Measurements from ENCODE around the gene ART1. TPM values are rescaled to one million over a fixed set of nuclear protein-coding genes. Genes with fewer than 3 reads are reported as not detected.

ART1 gene
- total RNA-seq, 4 donors from 2014 or later: not detected

- TF ChIP-seq POLR2A (IDR thresholded peaks at IDR 0.05) (no peak), CTCF (IDR thresholded peaks at IDR 0.05) (no peak)
- Histone ChIP-seq H3K4me1 (no peaks in the 10 kb centered on the region), H3K27ac (no peak overlapping the region), H3K4me3 (no peak overlapping the region), H3K36me3 (no peaks in the 10 kb centered on the region), H3K9me3 (no peaks in the 10 kb centered on the region), H3K27me3 (no peaks in the 10 kb centered on the region)
- peak in 1 of 3 donors; percentile 15 for DNase-seq
Observed at GRCh38 chr11:3615998-3616397, 28.9 kb upstream of the ART1 start.

GRCh38 chr11:3616721-3617460 is 28.0 kb upstream of the ART1 start:
- no peaks in the 10 kb centered on the region for H3K36me3 ChIP-seq
- TF ChIP-seq CTCF (IDR thresholded peaks at IDR 0.05) (no peak), POLR2A (IDR thresholded peaks at IDR 0.05) (no peak)
- no peaks in the 10 kb centered on the region for H3K27me3 ChIP-seq
- peak in 1 of 3 donors; percentile 28 for DNase-seq
- no peaks in the 10 kb centered on the region for H3K4me1 ChIP-seq
- no peaks in the 10 kb centered on the region for H3K9me3 ChIP-seq
- H3K4me3 ChIP-seq: no peak overlapping the region
- H3K27ac ChIP-seq: no peak overlapping the region

GRCh38 chr11:3617990-3618389 is 26.9 kb upstream of the ART1 start:
- no peak overlapping the region for H3K4me3 ChIP-seq
- peak in 1 of 3 donors; percentile 42 for DNase-seq
- H3K4me1 ChIP-seq: no peaks in the 10 kb centered on the region
- TF ChIP-seq CTCF (IDR thresholded peaks at IDR 0.05): no peak
- TF ChIP-seq POLR2A (IDR thresholded peaks at IDR 0.05): no peak
- no peaks in the 10 kb centered on the region for H3K9me3 ChIP-seq
- H3K36me3 ChIP-seq: no peaks in the 10 kb centered on the region
- no peak overlapping the region for H3K27ac ChIP-seq
- no peaks in the 10 kb centered on the region for H3K27me3 ChIP-seq

GRCh38 chr11:3622521-3622920 is 22.4 kb upstream of the ART1 start:
- H3K27me3 ChIP-seq: no peaks in the 10 kb centered on the region

GRCh38 chr11:3623121-3623520 is 21.8 kb upstream of the ART1 start:
- Histone ChIP-seq H3K9me3 (no peaks in the 10 kb centered on the region), H3K4me3 (no peak overlapping the region), H3K4me1 (no peaks in the 10 kb centered on the region), H3K36me3 (no peaks in the 10 kb centered on the region), H3K27ac (no peak overlapping the region), H3K27me3 (no peaks in the 10 kb centered on the region)
- no peak for DNase-seq
- TF ChIP-seq CTCF (IDR thresholded peaks at IDR 0.05): no peak
- TF ChIP-seq POLR2A (IDR thresholded peaks at IDR 0.05): no peak

More at GRCh38 chr11:3622521-3622920, 22.4 kb upstream of the ART1 start:
- no peak for TF ChIP-seq POLR2A (IDR thresholded peaks at IDR 0.05)
- TF ChIP-seq CTCF (IDR thresholded peaks at IDR 0.05): no peak
- H3K36me3 ChIP-seq: no peaks in the 10 kb centered on the region
- H3K9me3 ChIP-seq: no peaks in the 10 kb centered on the region
- H3K4me1 ChIP-seq: no peaks in the 10 kb centered on the region
- no peak overlapping the region for H3K27ac ChIP-seq
- H3K4me3 ChIP-seq: no peak overlapping the region
- DNase-seq: no peak

All from Peyer's patch (tissue), 4 donors.